Gastroesophageal sphincter (tissue), 4 donors: ENCODE data around the gene WDR27. TPM values are rescaled to one million over a fixed set of nuclear protein-coding genes. Genes with fewer than 3 reads are reported as not detected.
A peak's percentile ranks its signal among the peaks of the same experiment; 100 is the strongest.

Experiments used
- ATAC-seq: fragments of 150-250 bp; one replicate; pipeline ENCODE4 v1.9.1; 2016; ENCODE audit warnings: mild to moderate bottlenecking, moderate library complexity
- H3K27ac ChIP-seq, 4 donors: fragments of 200-600 bp; sonication (generic) in 3 of 4; 1 replicate in 3 of 4; 2 replicates in 1 of 4; pipeline ENCODE4 v1.5.1; 2016 to 2019
- H3K27me3 ChIP-seq: fragments of 200-600 bp; sonication (generic); one replicate; pipeline ENCODE4 v1.5.1; 2019
- H3K36me3 ChIP-seq, 2 donors: fragments of 200-600 bp; sonication (generic); one replicate each; pipeline ENCODE4 v1.5.1; 2019; ENCODE audit warnings: control low read depth in 1 of 2
- H3K4me1 ChIP-seq, 3 donors: fragments of 200-600 bp; sonication (generic); 1 replicate in 2 of 3; 2 replicates in 1 of 3; pipeline ENCODE4 v1.5.1; 2016 to 2019; ENCODE audit warnings: control low read depth in 2 of 3
- H3K4me3 ChIP-seq, 2 donors: fragments of 200-600 bp; sonication (generic); one replicate each; pipeline ENCODE4 v1.5.1; 2019; ENCODE audit warnings: mild to moderate bottlenecking in 1 of 2, moderate library complexity in 1 of 2
- H3K9me3 ChIP-seq, 3 donors: fragments of 200-600 bp; sonication (generic); one replicate each; pipeline ENCODE4 v1.5.1; 2017 to 2019; ENCODE audit warnings: control low read depth in 2 of 3
- CTCF ChIP-seq, 4 experiments: fragments of 200-600 bp in 2 of 4; fragments of 450-650 bp in 2 of 4; sonication (generic) in 1 of 4; IDR thresholded peaks; one replicate each; pipeline ENCODE4 v1.5.1; 2017 to 2019; ENCODE audit warnings: antibody characterized with exemption in 4 of 4, mild to moderate bottlenecking in 2 of 4, moderate library complexity in 2 of 4
- EP300 ChIP-seq: sonication (generic); formaldehyde crosslinking; IDR thresholded peaks from one replicate; pipeline ENCODE4 v1.6.1; 2017; ENCODE audit warnings: antibody characterized with exemption, mild to moderate bottlenecking
- POLR2A ChIP-seq, 2 donors: fragments of 450-650 bp; IDR thresholded peaks; one replicate each; pipeline ENCODE4 v1.6.1; 2017; ENCODE audit warnings: antibody characterized with exemption in 2 of 2, mild to moderate bottlenecking in 2 of 2, moderate library complexity in 1 of 2
- POLR2AphosphoS5 ChIP-seq: sonication (generic); formaldehyde crosslinking; IDR thresholded peaks from one replicate; pipeline ENCODE4 v1.6.1; 2017; ENCODE audit warnings: antibody characterized with exemption
- whole genome bisulfite sequencing, 2 donors: methylation state at CpG; one replicate each; pipeline ENCODE4 v1.1.5; 2018; ENCODE audit warnings: low coverage in 1 of 2; 5-methylcytosine and 5-hydroxymethylcytosine counted together
- total RNA-seq, 4 donors: library from RNA; depleted of rRNA; stranded (reverse); fragments of >200 nt; gene quantifications; one replicate each; pipeline ENCODE4 v1.1.0, GENCODE V29; 2016

Gene WDR27
- total RNA-seq, 4 donors from 2014 or later: 10.0 to 35.0 (median 20.7) TPM

DNA sequence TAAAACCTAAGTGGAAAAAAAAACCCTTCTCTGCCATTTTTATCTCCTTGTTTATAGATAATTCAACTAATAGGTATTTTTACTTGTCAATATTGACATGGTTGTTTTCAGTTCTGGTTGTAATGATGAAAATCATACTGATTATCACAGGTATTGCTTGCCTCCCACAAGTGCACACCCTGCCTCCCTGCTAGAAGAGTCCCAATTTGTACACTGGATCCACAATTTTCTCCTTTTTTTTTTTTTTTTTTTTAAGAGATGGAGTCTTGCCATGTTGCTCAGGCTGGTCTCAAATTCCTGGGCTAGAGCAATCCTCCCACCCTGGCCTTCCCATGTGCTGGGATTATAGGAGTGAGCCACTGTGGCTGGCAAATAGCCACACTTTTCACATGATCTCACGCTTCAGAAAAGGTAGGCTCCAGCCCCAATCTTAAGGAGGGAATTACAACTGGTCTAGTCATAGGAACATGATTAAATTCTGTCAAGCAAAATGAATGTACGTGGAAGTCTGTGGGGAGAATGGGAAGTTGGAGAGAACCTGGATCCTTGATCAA, 37.2 kb upstream of the WDR27 start:
- no peak overlapping the region for H3K27ac ChIP-seq
- no peaks in the 10 kb centered on the region for H3K36me3 ChIP-seq
- H3K9me3 ChIP-seq: no peaks in the 10 kb centered on the region
- WGBS, 2 donors: 59 to 89% methylated on average over 1 to 2 of the region's 2 CpGs
- no peaks in the 10 kb centered on the region for H3K4me1 ChIP-seq
- H3K27me3 ChIP-seq: no peaks in the 10 kb centered on the region
- no peak for ATAC-seq
- TF ChIP-seq EP300 (no peak), POLR2A (IDR thresholded peaks at IDR 0.05) (no peak), POLR2AphosphoS5 (no peak), CTCF (IDR thresholded peaks at IDR 0.05) (no peak)
- no peak overlapping the region for H3K4me3 ChIP-seq

GRCh38 chr6:169738204-169738975, 36.6 kb upstream of the WDR27 start:
- no peak for TF ChIP-seq CTCF (IDR thresholded peaks at IDR 0.05)
- TF ChIP-seq EP300: no peak
- no peak for TF ChIP-seq POLR2A (IDR thresholded peaks at IDR 0.05)
- Histone ChIP-seq H3K27ac (peak overlapping the region in 1 of 4 donors; percentile 17), H3K36me3 (no peaks in the 10 kb centered on the region), H3K27me3 (no peaks in the 10 kb centered on the region), H3K4me1 (no peaks in the 10 kb centered on the region), H3K4me3 (no peak overlapping the region), H3K9me3 (no peaks in the 10 kb centered on the region)
- 23 to 57% methylated on average over 3 to 4 of the region's 9 CpGs for WGBS, 2 donors
- ATAC-seq: peak; percentile 74

GRCh38 chr6:169729961-169730360, 28.1 kb upstream of the WDR27 start:
- H3K27ac ChIP-seq: no peak overlapping the region
- ATAC-seq: no peak
- H3K36me3 ChIP-seq: no peaks in the 10 kb centered on the region
- H3K4me1 ChIP-seq: peaks cover 0 to 8% (median 3%) of the 10 kb centered on the region in 3 donors
- H3K27me3 ChIP-seq: no peaks in the 10 kb centered on the region
- TF ChIP-seq POLR2AphosphoS5: no peak
- no peak for TF ChIP-seq EP300
- no peak for TF ChIP-seq POLR2A (IDR thresholded peaks at IDR 0.05)
- no peak for TF ChIP-seq CTCF (IDR thresholded peaks at IDR 0.05)
- H3K9me3 ChIP-seq: no peaks in the 10 kb centered on the region
- no peak overlapping the region for H3K4me3 ChIP-seq

DNA sequence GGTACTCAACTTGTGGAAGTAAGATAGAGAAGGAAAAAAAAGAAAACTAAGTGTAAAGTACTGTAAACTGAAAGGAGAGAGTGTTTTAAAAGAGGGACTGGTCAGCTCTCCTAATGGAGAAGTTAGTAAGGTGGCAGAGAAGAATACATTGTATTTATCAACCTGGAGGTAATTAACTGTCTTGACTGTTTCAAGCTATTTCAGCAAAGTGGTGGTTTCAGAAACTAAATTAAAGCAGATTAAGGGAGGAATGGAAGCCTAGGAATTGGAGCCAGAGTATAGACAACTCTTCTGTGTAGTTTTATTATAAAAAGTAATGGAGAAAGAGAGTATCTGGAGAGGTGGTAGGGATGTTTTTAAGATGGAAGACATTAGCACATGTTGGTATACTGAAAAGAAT, 25.1 kb upstream of the WDR27 start:
- no peaks in the 10 kb centered on the region for H3K36me3 ChIP-seq
- H3K27me3 ChIP-seq: no peaks in the 10 kb centered on the region
- no peak for ATAC-seq
- H3K4me3 ChIP-seq: no peak overlapping the region
- H3K9me3 ChIP-seq: no peaks in the 10 kb centered on the region
- H3K4me1 ChIP-seq: peaks cover under 1 to 22% (median 4%) of the 10 kb centered on the region in 3 donors
- no peak for TF ChIP-seq POLR2AphosphoS5
- TF ChIP-seq POLR2A (IDR thresholded peaks at IDR 0.05): no peak
- no peak for TF ChIP-seq CTCF (IDR thresholded peaks at IDR 0.05)
- no peak for TF ChIP-seq EP300
- H3K27ac ChIP-seq: no peak overlapping the region

DNA sequence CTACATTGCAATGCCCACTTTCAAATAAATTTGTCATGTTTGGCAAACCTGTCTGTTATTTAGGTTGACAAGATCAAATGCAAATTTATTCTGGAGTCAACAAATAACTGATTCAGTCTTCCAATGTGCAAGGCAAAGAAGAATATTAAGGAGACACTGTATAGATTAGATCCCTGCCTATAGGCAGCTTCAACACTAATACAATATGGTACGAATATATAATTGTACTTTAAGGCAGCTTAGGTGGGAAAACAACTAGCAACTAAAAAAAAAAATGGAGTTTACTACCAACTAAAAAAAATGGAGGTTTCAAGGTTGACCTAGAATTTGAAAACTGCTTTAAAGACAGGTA, 24.2 kb upstream of the WDR27 start:
- H3K9me3 ChIP-seq: no peaks in the 10 kb centered on the region
- H3K27ac ChIP-seq: peak overlapping the region in 3 of 4 donors; percentile 97 to 99 (median 98)
- ATAC-seq: no peak
- H3K27me3 ChIP-seq: no peaks in the 10 kb centered on the region
- no peaks in the 10 kb centered on the region for H3K36me3 ChIP-seq
- H3K4me3 ChIP-seq: no peak overlapping the region
- WGBS, 2 donors: 67 to 83% methylated on average over 1 of the region's 1 CpG
- H3K4me1 ChIP-seq: peaks cover 4 to 32% (median 9%) of the 10 kb centered on the region in 3 donors
- TF ChIP-seq EP300 (no peak), POLR2A (IDR thresholded peaks at IDR 0.05) (no peak), POLR2AphosphoS5 (no peak), CTCF (IDR thresholded peaks at IDR 0.05) (no peak)
